Neural progenitor cell (in vitro differentiated cells): ENCODE results near the gene GRID1. TPM values are rescaled to one million over a fixed set of nuclear protein-coding genes. Genes with fewer than 3 reads are reported as not detected.

Experiments
- DNase-seq: peaks from one replicate; pipeline ENCODE4 v3.0.0-alpha.2; 2016; ENCODE audit warnings: low spot score
- H2AFZ ChIP-seq: fragments of 200-600 bp; sonication (generic); replicated peaks from 2 replicates; pipeline ENCODE4 v1.6.1; 2016; ENCODE audit warnings: antibody characterized with exemption
- H3F3A ChIP-seq: fragments of 200-600 bp; sonication (generic); 2 replicates; pipeline ENCODE4 v1.6.1; 2016; ENCODE audit warnings: antibody characterized with exemption, low read depth
- H3K27ac ChIP-seq: fragments of 200-600 bp; sonication (generic); 2 replicates; pipeline ENCODE4 v1.5.1; 2016; ENCODE audit warnings: mild to moderate bottlenecking
- H3K27me3 ChIP-seq: fragments of 200-600 bp; sonication (generic); 2 replicates; pipeline ENCODE4 v1.6.1; 2016; ENCODE audit warnings: mild to moderate bottlenecking, moderate library complexity
- H3K36me3 ChIP-seq: fragments of 200-600 bp; sonication (generic); 2 replicates; pipeline ENCODE4 v1.5.1; 2016
- H3K4me1 ChIP-seq: fragments of 200-600 bp; sonication (generic); 2 replicates; pipeline ENCODE4 v1.6.1; 2016; ENCODE audit warnings: mixed run types
- H3K4me2 ChIP-seq: fragments of 200-600 bp; sonication (generic); 2 replicates; pipeline ENCODE4 v1.6.1; 2016
- H3K4me3 ChIP-seq: fragments of 200-600 bp; sonication (generic); 2 replicates; pipeline ENCODE4 v1.5.1; 2016
- H3K79me2 ChIP-seq: fragments of 200-600 bp; sonication (generic); 2 replicates; pipeline ENCODE4 v1.6.1; 2016; ENCODE audit warnings: low read depth
- H3K9ac ChIP-seq: fragments of 200-600 bp; sonication (generic); 2 replicates; pipeline ENCODE4 v1.6.1; 2016
- H3K9me3 ChIP-seq: fragments of 200-600 bp; sonication (generic); 2 replicates; pipeline ENCODE4 v1.5.1; 2016; ENCODE audit warnings: low read depth
- H4K20me1 ChIP-seq: fragments of 200-600 bp; sonication (generic); 2 replicates; pipeline ENCODE4 v1.6.1; 2016; ENCODE audit warnings: low read depth
- H3K27ac Mint-ChIP-seq: 3 replicates; pipeline ENCODE4 v1.8.0; 2021; ENCODE audit warnings: mixed read lengths
- H3K27me3 Mint-ChIP-seq: 2 replicates; pipeline ENCODE4 v1.8.0; 2022; ENCODE audit warnings: low read depth, mild to moderate bottlenecking, inconsistent platforms, moderate library complexity, mixed read lengths; ENCODE audit not compliant: insufficient read depth
- H3K36me3 Mint-ChIP-seq: 3 replicates; pipeline ENCODE4 v1.8.0; 2021; ENCODE audit warnings: mixed read lengths
- H3K4me1 Mint-ChIP-seq: 3 replicates; pipeline ENCODE4 v1.8.0; 2021; ENCODE audit warnings: mixed read lengths
- H3K4me3 Mint-ChIP-seq: 3 replicates; pipeline ENCODE4 v1.8.0; 2021; ENCODE audit warnings: mild to moderate bottlenecking, moderate library complexity, mixed read lengths
- H3K9me3 Mint-ChIP-seq: 3 replicates; pipeline ENCODE4 v1.8.0; 2020; ENCODE audit warnings: mixed read lengths
- EZH2 ChIP-seq: fragments of 200-600 bp; sonication (generic); IDR thresholded peaks from 2 replicates; pipeline ENCODE4 v1.6.1; 2017; ENCODE audit warnings: antibody characterized with exemption, mild to moderate bottlenecking, moderate library complexity
- EZH2phosphoT487 ChIP-seq: fragments of 200-600 bp; sonication (generic); IDR thresholded peaks from 2 replicates; pipeline ENCODE4 v1.6.1; 2017; ENCODE audit warnings: antibody characterized with exemption
- total RNA-seq: library from RNA; depleted of rRNA; stranded (reverse); fragments of >200 nt; gene quantifications from 2 replicates; pipeline ENCODE4 v1.2.3, GENCODE V29; 2015; ENCODE audit warnings: low replicate concordance
- TF ChIP-seq, protein P1 (sequence below): fragments of 200-600 bp; sonication (generic); IDR thresholded peaks from 2 replicates; pipeline ENCODE4 v1.5.1; 2017; ENCODE audit warnings: antibody characterized with exemption, mild to moderate bottlenecking

Gene GRID1
- total RNA-seq, 1 donor from 2014 or later: not detected

DNA sequence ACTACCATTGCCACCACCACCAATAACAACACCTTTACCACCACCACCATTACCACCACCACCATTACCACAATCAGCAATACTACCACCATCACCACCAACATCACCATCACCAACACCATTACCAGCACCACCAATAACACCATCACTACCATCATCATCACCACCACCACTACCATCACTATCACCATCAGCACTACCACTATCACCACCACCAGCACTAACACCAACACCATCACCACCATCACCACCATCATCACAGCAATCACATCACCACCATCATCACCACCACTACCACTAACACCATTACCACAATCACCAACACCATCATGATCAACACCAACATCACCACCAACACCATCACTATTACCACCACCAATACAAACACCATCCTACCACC lies 249.5 kb downstream of the GRID1 start:
- no peak overlapping the region for H3K4me3 Mint-ChIP-seq
- Histone ChIP-seq H3K9me3 (no peaks in the 10 kb centered on the region), H3K4me2 (no peak overlapping the region), H3K4me1 (no peaks in the 10 kb centered on the region), H4K20me1 (no peaks in the 10 kb centered on the region), H3K27me3 (no peaks in the 10 kb centered on the region), H2AFZ (no peak overlapping the region), H3F3A (no peaks in the 10 kb centered on the region), H3K9ac (no peak overlapping the region), H3K36me3 (no peaks in the 10 kb centered on the region), H3K27ac (no peak overlapping the region), H3K79me2 (no peaks in the 10 kb centered on the region), H3K4me3 (no peak overlapping the region)
- no peaks in the 10 kb centered on the region for H3K9me3 Mint-ChIP-seq
- H3K27ac Mint-ChIP-seq: no peak overlapping the region
- no peak for DNase-seq
- peaks cover 2% of the 10 kb centered on the region for H3K27me3 Mint-ChIP-seq
- no peaks in the 10 kb centered on the region for H3K36me3 Mint-ChIP-seq
- peaks cover 8% of the 10 kb centered on the region for H3K4me1 Mint-ChIP-seq
- TF ChIP-seq EZH2: no peak
- TF ChIP-seq, protein P1, sequence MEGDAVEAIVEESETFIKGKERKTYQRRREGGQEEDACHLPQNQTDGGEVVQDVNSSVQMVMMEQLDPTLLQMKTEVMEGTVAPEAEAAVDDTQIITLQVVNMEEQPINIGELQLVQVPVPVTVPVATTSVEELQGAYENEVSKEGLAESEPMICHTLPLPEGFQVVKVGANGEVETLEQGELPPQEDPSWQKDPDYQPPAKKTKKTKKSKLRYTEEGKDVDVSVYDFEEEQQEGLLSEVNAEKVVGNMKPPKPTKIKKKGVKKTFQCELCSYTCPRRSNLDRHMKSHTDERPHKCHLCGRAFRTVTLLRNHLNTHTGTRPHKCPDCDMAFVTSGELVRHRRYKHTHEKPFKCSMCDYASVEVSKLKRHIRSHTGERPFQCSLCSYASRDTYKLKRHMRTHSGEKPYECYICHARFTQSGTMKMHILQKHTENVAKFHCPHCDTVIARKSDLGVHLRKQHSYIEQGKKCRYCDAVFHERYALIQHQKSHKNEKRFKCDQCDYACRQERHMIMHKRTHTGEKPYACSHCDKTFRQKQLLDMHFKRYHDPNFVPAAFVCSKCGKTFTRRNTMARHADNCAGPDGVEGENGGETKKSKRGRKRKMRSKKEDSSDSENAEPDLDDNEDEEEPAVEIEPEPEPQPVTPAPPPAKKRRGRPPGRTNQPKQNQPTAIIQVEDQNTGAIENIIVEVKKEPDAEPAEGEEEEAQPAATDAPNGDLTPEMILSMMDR: no peak
- TF ChIP-seq EZH2phosphoT487: no peak

DNA sequence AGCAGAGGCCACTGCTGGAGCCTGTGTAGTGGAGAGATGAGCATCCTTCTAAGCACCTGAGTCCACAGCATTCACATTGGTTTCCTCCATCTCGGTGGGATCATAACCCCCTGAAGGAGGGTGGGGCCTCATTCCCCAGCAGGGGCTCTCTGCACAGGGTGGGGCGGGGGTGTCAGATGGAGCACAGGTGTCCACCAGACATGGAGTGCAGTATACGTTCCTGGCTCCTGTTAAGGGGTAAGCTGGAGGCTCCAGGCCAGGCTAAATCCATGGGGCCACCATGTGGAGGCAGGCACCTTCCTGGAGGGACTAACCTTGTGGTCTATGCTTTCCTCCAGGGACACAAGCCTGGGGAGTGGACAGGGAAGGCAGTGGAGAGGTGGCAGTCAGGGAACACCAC lies 252.6 kb downstream of the GRID1 start:
- H3K9me3 ChIP-seq: no peaks in the 10 kb centered on the region
- Mint-ChIP-seq H3K36me3 (no peaks in the 10 kb centered on the region), H3K27ac (no peak overlapping the region), H3K4me3 (no peak overlapping the region), H3K9me3 (no peaks in the 10 kb centered on the region), H3K27me3 (peaks cover 2% of the 10 kb centered on the region), H3K4me1 (peaks cover 8% of the 10 kb centered on the region)
- H3K27me3 ChIP-seq: no peaks in the 10 kb centered on the region
- no peaks in the 10 kb centered on the region for H3K4me1 ChIP-seq
- H3K36me3 ChIP-seq: no peaks in the 10 kb centered on the region
- H3K4me2 ChIP-seq: no peak overlapping the region
- H3K79me2 ChIP-seq: no peaks in the 10 kb centered on the region
- TF ChIP-seq EZH2 (no peak), EZH2phosphoT487 (no peak)
- TF ChIP-seq, protein P1: no peak
- no peak for DNase-seq
- H2AFZ ChIP-seq: no peak overlapping the region
- H3K27ac ChIP-seq: no peak overlapping the region
- no peaks in the 10 kb centered on the region for H3F3A ChIP-seq
- H3K9ac ChIP-seq: no peak overlapping the region
- no peaks in the 10 kb centered on the region for H4K20me1 ChIP-seq
- no peak overlapping the region for H3K4me3 ChIP-seq

DNA sequence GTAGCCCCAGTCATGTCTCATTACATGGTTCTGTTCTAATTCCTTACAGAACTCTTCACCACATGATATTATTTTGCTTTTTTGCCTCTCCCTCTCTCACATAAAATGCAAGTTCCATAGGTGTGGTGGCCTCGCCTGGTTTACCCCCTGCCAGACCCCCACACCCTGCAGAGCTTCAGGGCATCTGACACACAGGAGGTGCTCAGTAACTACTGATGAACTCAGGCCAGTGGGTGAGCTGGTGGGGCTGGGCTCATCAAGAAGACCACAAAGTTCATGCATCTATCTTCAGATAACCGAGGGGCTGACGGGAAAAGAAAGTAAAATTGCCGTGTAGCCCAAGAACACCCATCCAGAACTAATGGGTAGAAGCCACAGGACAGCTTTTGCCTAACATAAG lies 253.1 kb downstream of the GRID1 start:
- Mint-ChIP-seq H3K27me3 (peaks cover 2% of the 10 kb centered on the region), H3K36me3 (no peaks in the 10 kb centered on the region), H3K9me3 (no peaks in the 10 kb centered on the region), H3K27ac (no peak overlapping the region), H3K4me1 (peaks cover 8% of the 10 kb centered on the region), H3K4me3 (no peak overlapping the region)
- Histone ChIP-seq H3K36me3 (no peaks in the 10 kb centered on the region), H3K9me3 (no peaks in the 10 kb centered on the region), H3K27ac (no peak overlapping the region), H3K4me1 (no peaks in the 10 kb centered on the region), H3K4me2 (no peak overlapping the region), H3K79me2 (no peaks in the 10 kb centered on the region), H3K9ac (no peak overlapping the region), H2AFZ (no peak overlapping the region), H4K20me1 (no peaks in the 10 kb centered on the region), H3K4me3 (no peak overlapping the region), H3F3A (no peaks in the 10 kb centered on the region), H3K27me3 (no peaks in the 10 kb centered on the region)
- TF ChIP-seq EZH2phosphoT487 (no peak), EZH2 (no peak)
- TF ChIP-seq, protein P1: no peak
- no peak for DNase-seq

DNA sequence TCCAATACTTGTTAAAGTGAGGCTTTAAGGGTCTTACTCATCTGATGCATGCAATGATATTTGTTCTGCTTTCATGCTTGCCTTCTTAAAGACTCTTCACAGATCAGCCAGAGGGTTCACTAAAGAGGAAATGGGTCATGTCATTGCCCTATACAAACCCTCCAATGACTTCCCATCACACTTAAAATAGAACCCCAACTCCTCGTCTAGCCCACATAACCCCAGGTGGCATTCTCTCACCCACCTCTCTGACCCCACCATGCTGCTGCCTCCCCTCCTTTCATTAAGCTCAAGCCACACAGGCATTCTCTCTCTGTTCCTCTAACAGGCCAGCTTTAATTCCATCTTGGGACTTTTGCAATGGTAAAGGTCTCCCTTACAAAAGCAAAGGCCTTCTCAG lies 253.6 kb downstream of the GRID1 start:
- Histone ChIP-seq H4K20me1 (no peaks in the 10 kb centered on the region), H3K36me3 (no peaks in the 10 kb centered on the region), H3K4me3 (no peak overlapping the region), H3K27me3 (no peaks in the 10 kb centered on the region), H3K9me3 (no peaks in the 10 kb centered on the region), H3K4me2 (no peak overlapping the region), H3K4me1 (no peaks in the 10 kb centered on the region), H3K79me2 (no peaks in the 10 kb centered on the region), H3F3A (no peaks in the 10 kb centered on the region), H3K9ac (no peak overlapping the region), H2AFZ (no peak overlapping the region), H3K27ac (no peak overlapping the region)
- Mint-ChIP-seq H3K4me3 (no peak overlapping the region), H3K27me3 (peaks cover 2% of the 10 kb centered on the region), H3K4me1 (peaks cover 8% of the 10 kb centered on the region), H3K9me3 (no peaks in the 10 kb centered on the region), H3K36me3 (no peaks in the 10 kb centered on the region), H3K27ac (no peak overlapping the region)
- DNase-seq: no peak
- TF ChIP-seq, protein P1: no peak
- TF ChIP-seq EZH2phosphoT487: no peak
- TF ChIP-seq EZH2: no peak
